ENCODE data around the gene SLC35E4.

The SLC35E4 gene

DNA sequence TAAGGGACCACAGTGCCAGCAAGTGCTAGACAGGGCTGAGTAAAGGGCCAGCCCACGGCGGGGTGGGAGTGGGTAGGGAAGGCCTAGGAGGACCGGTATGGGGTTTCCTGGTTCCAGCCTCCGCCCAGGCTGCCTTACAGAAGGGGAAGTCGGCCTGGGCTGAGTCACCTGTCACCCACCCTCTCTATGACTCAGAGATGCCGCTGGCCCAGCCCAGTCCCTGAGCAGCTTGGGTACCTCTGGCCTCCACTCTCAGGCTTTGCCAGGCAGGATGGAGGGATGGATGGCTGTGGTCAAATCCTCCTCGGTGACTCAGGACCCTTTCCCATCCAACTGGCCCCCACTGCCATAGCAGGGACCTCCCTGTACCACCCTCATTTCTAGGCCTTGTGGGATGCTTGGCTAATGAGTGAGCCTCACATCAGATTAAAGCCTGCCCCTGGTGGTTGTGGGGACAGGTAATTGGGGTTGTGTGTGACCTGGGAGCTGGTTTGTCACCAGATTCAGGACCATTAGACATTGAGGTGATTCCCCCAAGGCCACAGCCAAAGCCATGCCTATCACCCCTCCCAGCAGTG lies 13.9 kb downstream of the SLC35E4 start:
- peak; percentile 94 for DNase-seq (ENCODE audit: low read depth)
- TF ChIP-seq, protein P1, sequence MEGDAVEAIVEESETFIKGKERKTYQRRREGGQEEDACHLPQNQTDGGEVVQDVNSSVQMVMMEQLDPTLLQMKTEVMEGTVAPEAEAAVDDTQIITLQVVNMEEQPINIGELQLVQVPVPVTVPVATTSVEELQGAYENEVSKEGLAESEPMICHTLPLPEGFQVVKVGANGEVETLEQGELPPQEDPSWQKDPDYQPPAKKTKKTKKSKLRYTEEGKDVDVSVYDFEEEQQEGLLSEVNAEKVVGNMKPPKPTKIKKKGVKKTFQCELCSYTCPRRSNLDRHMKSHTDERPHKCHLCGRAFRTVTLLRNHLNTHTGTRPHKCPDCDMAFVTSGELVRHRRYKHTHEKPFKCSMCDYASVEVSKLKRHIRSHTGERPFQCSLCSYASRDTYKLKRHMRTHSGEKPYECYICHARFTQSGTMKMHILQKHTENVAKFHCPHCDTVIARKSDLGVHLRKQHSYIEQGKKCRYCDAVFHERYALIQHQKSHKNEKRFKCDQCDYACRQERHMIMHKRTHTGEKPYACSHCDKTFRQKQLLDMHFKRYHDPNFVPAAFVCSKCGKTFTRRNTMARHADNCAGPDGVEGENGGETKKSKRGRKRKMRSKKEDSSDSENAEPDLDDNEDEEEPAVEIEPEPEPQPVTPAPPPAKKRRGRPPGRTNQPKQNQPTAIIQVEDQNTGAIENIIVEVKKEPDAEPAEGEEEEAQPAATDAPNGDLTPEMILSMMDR (IDR thresholded peaks at IDR 0.05; ENCODE audit: insufficient read depth, low read depth, low read length, missing control alignments), result peak; percentile 37
- H3K4me3 ChIP-seq (ENCODE audit: low read length), result no peak overlapping the region

DNA sequence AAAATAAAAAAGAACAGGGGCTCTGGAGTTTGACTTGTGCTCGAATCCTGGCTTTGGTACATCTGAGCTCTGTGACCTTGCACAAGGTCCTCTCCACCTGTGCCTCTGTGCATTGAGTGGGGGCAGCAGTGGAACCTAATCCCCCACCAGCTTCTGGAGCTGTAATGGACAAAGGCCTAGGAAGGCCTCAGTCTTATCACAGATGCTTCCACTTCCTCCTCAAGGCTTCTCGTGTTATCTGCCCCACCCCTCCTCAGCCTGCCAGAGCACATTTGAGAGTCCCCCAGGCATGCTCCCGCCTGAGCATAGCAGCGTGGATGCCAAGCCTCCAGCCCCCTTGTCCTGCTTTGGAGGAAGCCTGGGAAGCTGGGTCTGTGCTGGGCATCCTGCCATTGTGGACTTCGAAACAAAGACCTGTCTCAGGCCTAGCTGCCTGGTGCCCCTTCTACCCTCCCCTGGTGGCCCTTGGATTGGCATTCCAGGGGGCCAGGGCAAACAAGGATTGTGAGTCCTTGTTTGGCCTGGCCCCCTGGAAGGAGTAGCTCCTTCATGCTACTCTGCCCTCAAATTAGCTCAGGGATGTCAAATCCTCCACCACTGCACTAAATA lies 15.0 kb downstream of the SLC35E4 start:
- no peak overlapping the region for H3K4me3 ChIP-seq (ENCODE audit: low read length)
- DNase-seq (ENCODE audit: low read depth), result no peak
- TF ChIP-seq, protein P1 (IDR thresholded peaks at IDR 0.05; ENCODE audit: insufficient read depth, low read depth, low read length, missing control alignments), result no peak

DNA sequence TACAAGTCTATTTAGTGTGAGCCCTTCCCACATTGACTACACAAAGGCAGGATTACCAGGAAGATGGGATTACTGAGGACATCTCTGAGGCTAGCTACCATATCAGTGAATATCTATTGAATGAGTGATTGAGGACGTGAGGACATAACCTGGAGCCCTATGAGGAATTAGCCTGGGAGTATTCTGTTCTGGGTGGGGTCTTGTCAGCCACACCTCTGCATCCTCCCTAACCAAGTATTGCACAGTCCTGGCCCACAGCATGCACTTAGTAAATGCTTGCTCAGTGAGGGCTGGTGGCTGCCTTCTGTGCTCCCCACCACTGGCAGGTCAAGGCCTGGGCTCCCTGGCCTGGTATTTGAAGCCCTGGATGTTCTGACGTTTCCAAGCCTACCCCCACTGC lies 17.3 kb downstream of the SLC35E4 start:
- DNase-seq (ENCODE audit: low read depth), result no peak
- no peak overlapping the region for H3K4me3 ChIP-seq (ENCODE audit: low read length)
- TF ChIP-seq, protein P1 (IDR thresholded peaks at IDR 0.05; ENCODE audit: insufficient read depth, low read depth, low read length, missing control alignments), result no peak

DNA sequence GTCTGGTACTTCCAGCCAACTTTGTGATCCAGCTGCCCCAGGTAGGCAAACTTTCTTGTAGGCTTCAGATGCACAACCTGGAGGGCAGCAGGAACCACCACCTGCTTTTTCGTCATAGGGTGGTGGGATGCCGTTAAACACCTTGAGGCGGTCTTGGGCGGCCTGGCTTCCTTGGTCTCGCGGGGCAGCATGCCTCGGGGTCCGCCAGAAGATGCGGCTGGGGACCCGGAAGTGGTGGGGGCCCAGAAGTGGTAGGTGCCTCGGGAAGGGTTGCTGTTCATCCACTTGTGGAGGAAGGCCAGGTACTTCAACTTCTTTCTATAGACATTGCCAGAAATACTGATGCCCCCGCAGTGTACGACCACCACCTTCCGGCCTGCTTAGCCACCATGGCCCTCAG lies 18.8 kb downstream of the SLC35E4 start:
- no peak for DNase-seq (ENCODE audit: low read depth)
- H3K4me3 ChIP-seq (ENCODE audit: low read length), result no peak overlapping the region
- TF ChIP-seq, protein P1 (IDR thresholded peaks at IDR 0.05; ENCODE audit: insufficient read depth, low read depth, low read length, missing control alignments), result no peak

DNA sequence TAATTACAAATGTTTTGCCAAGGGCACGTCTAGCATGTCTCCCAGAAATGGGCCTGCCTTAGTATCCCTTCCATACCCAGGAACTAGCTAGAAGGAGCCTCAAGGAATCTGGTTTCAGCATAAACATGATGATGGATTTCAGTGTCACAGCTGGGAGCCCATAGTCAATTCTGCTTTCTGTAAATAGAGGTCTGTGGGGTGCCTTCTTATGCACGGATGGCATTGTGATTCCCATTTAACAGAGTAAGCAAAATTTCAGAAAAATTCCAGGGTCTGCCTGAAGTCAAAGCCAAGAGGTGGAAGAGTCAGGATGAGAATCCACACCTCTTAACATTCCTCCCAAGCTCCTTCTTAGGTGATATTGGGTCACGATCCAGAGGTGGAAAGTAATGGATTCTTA lies 20.0 kb downstream of the SLC35E4 start:
- no peak overlapping the region for H3K4me3 ChIP-seq (ENCODE audit: low read length)
- no peak for DNase-seq (ENCODE audit: low read depth)
- TF ChIP-seq, protein P1 (IDR thresholded peaks at IDR 0.05; ENCODE audit: insufficient read depth, low read depth, low read length, missing control alignments), result no peak

DNA sequence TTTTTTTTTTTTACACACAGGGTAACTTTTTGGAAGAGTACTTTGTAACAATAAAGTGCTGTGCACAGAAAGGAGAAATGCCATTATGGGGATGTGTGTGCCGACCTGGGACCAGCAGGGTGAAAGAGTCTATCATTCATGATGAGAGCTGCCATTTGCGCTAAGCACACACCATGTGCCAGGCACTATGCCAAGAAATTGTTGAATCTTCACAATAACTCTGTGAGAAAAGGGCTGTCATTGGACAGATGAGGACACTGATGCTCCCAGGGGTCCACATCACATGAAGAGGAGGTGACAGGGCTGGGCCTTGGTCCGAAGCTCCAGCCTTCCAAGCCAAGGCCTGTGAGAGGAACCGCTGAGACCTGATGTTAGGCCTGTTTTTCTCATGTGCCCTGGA lies 26.5 kb downstream of the SLC35E4 start:
- DNase-seq (ENCODE audit: low read depth), result no peak
- TF ChIP-seq, protein P1 (IDR thresholded peaks at IDR 0.05; ENCODE audit: insufficient read depth, low read depth, low read length, missing control alignments), result no peak
- H3K4me3 ChIP-seq (ENCODE audit: low read length), result no peak overlapping the region

DNA sequence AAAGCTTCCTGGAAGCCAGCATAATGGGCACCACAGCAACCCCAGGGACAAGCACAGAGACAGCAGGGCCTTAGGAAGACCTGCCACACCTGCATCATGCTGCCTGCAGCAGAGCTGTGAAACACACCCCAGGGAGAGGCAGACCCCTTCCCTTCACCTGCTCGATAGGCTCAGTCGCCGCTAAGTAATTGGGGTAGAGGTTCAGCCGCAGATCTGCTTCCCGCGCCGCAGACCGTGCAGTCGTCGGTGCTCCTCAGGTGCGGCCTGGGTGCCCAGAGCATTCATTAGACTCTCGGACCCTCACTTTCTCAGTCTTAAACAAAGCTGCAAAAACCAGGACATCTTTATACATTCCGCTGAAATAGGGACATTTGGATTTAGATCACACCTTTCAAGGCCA lies 29.2 kb downstream of the SLC35E4 start:
- TF ChIP-seq, protein P1 (IDR thresholded peaks at IDR 0.05; ENCODE audit: insufficient read depth, low read depth, low read length, missing control alignments), result no peak
- H3K4me3 ChIP-seq (ENCODE audit: low read length), result no peak overlapping the region
- DNase-seq (ENCODE audit: low read depth), result no peak
